22Rv1 (cell line): ENCODE data around the gene SETD7.

Experiments used
- CTCF ChIP-seq: fragments of 450-650 bp; IDR thresholded peaks from 2 replicates; pipeline ENCODE4 v1.5.1; 2017; ENCODE audit warnings: mild to moderate bottlenecking
- ZFX ChIP-seq: fragments of 450-650 bp; IDR thresholded peaks from 2 replicates; pipeline ENCODE4 v1.6.1; 2017; ENCODE audit warnings: antibody characterized with exemption, borderline replicate concordance

- TF ChIP-seq CTCF (no peak), ZFX (no peak)
Observed at GRCh38 chr4:139514382-139515059, 41.5 kb downstream of the SETD7 start.
